DLD1 (cell line): ENCODE data around the gene ANO4.

Experiments
- in situ Hi-C: cut with HindIII; loops from 2 replicates; pipeline ENCODE4 v1.10.0; 2017; ENCODE audit warnings: low sequenced_read_pairs

Gene ANO4

GRCh38 chr12:100936661-100937060, 142.1 kb downstream of the ANO4 start:
- in situ Hi-C loops = no loop called here

- in situ Hi-C loops = no loop called here
These were observed 145.9 kb downstream of the ANO4 start for GRCh38 chr12:100940503-100940902.

- in situ Hi-C loops = no loop called here
These were observed 148.6 kb downstream of the ANO4 start for GRCh38 chr12:100942984-100943749.

- in situ Hi-C loops = no loop called here
These were observed 157.2 kb downstream of the ANO4 start for GRCh38 chr12:100951756-100952155.

- in situ Hi-C loops = no loop called here
These were observed 158.6 kb downstream of the ANO4 start for GRCh38 chr12:100953217-100953616.

- in situ Hi-C loops = no loop called here
These were observed 159.1 kb downstream of the ANO4 start for GRCh38 chr12:100953677-100954076.

GRCh38 chr12:100954118-100954517, 159.5 kb downstream of the ANO4 start:
- in situ Hi-C loops = no loop called here

GRCh38 chr12:100955139-100955538, 160.6 kb downstream of the ANO4 start:
- in situ Hi-C loops = no loop called here

- in situ Hi-C loops = no loop called here
These were observed 161.8 kb downstream of the ANO4 start for GRCh38 chr12:100956311-100956852.

GRCh38 chr12:100959481-100959880, 164.9 kb downstream of the ANO4 start:
- in situ Hi-C loops = no loop called here

GRCh38 chr12:100962086-100962712, 167.6 kb downstream of the ANO4 start:
- in situ Hi-C loops = no loop called here

- in situ Hi-C loops = no loop called here
These were observed 168.8 kb downstream of the ANO4 start for GRCh38 chr12:100963381-100963780.

GRCh38 chr12:100964028-100964427, 169.5 kb downstream of the ANO4 start:
- in situ Hi-C loops = no loop called here

- in situ Hi-C loops = no loop called here
These were observed 172.6 kb downstream of the ANO4 start for GRCh38 chr12:100967189-100967588.

GRCh38 chr12:100970894-100971293, 176.3 kb downstream of the ANO4 start:
- in situ Hi-C loops = no loop called here

- in situ Hi-C loops = no loop called here
These were observed 177.5 kb downstream of the ANO4 start for GRCh38 chr12:100972121-100972520.

- in situ Hi-C loops = no loop called here
These were observed 179.8 kb downstream of the ANO4 start for GRCh38 chr12:100974341-100974740.

GRCh38 chr12:100974747-100975146, 180.2 kb downstream of the ANO4 start:
- in situ Hi-C loops = no loop called here

GRCh38 chr12:100976735-100977134, 182.2 kb downstream of the ANO4 start:
- in situ Hi-C loops = no loop called here

GRCh38 chr12:100980856-100981255, 186.3 kb downstream of the ANO4 start:
- in situ Hi-C loops = no loop called here

GRCh38 chr12:100982511-100983183, 188.1 kb downstream of the ANO4 start:
- in situ Hi-C loops = no loop called here

GRCh38 chr12:100984796-100985195, 190.2 kb downstream of the ANO4 start:
- in situ Hi-C loops = no loop called here
